Heart left ventricle (tissue), 16 donors: ENCODE results near the gene NT5E. TPM values are rescaled to one million over a fixed set of nuclear protein-coding genes. Genes with fewer than 3 reads are reported as not detected.
A peak's percentile ranks its signal among the peaks of the same experiment; 100 is the strongest.

Experiments used
- ATAC-seq, 4 donors: fragments of 200-7000 bp; cut with Tn5 transposase; one replicate each; pipeline ENCODE4 v1.9.1; 2020 to 2022; ENCODE audit warnings: moderate library complexity in 4 of 4, mild to moderate bottlenecking in 3 of 4, moderate number of reproducible peaks in 1 of 4
- DNase-seq, 5 donors: peaks; one replicate each; pipeline ENCODE4 v3.0.0-alpha.2; 2020
- H3K27ac ChIP-seq, 12 donors: fragments of 200-600 bp; sonication (generic) in 4 of 12; one replicate each; pipeline versions ENCODE4 v1.5.0 to v1.8.0; 2016 to 2022; ENCODE audit warnings: mild to moderate bottlenecking in 2 of 12
- H3K27me3 ChIP-seq, 9 donors: fragments of 200-600 bp; sonication (generic) in 2 of 9; one replicate each; pipeline versions ENCODE4 v1.5.1 to v1.8.0; 2016 to 2022; ENCODE audit warnings: mild to moderate bottlenecking in 3 of 9
- H3K36me3 ChIP-seq, 9 donors: fragments of 200-600 bp; sonication (generic) in 2 of 9; one replicate each; pipeline versions ENCODE4 v1.5.0 to v1.8.0; 2018 to 2022; ENCODE audit warnings: mild to moderate bottlenecking in 2 of 9
- H3K4me1 ChIP-seq, 12 donors: fragments of 200-600 bp; sonication (generic) in 4 of 12; one replicate each; pipeline versions ENCODE4 v1.5.0 to v1.8.0; 2016 to 2022; ENCODE audit warnings: mild to moderate bottlenecking in 3 of 12
- H3K4me3 ChIP-seq, 12 donors: fragments of 200-600 bp; sonication (generic) in 4 of 12; one replicate each; pipeline versions ENCODE4 v1.5.0 to v1.8.0; 2017 to 2022; ENCODE audit warnings: mild to moderate bottlenecking in 9 of 12, moderate library complexity in 4 of 12
- H3K9me3 ChIP-seq, 12 donors: fragments of 200-600 bp; sonication (generic) in 4 of 12; one replicate each; pipeline versions ENCODE4 v1.5.0 to v1.8.0; 2016 to 2022; ENCODE audit warnings: mild to moderate bottlenecking in 1 of 12
- CTCF ChIP-seq, 12 donors: fragments of 200-600 bp; sonication (generic) in 4 of 12; IDR thresholded peaks; one replicate each; pipeline versions ENCODE4 v1.5.0 to v1.8.0; 2018 to 2022; ENCODE audit warnings: antibody characterized with exemption in 12 of 12, mild to moderate bottlenecking in 5 of 12
- POLR2A ChIP-seq, 2 donors: fragments of 450-650 bp; IDR thresholded peaks; one replicate each; pipeline ENCODE4 v1.6.1; 2017; ENCODE audit warnings: antibody characterized with exemption in 2 of 2, mild to moderate bottlenecking in 2 of 2, moderate library complexity in 2 of 2
- WGBS, 4 donors: extraction: QIAGEN DNeasy Blood & Tissue Kit in 2 of 4; methylation state at CpG; one replicate each; pipeline versions ENCODE4 v1.1.5 to v1.1.7; 2013 to 2018; 5-methylcytosine and 5-hydroxymethylcytosine counted together
- intact Hi-C, 10 donors: fragments of 100-400 bp; cut with DNase I; formaldehyde crosslinking; loops; one replicate each; pipeline versions ENCODE4 v1.11.1 to v1.14.2; 2022
- polyA plus RNA-seq, 2 donors: library from polyadenylated mRNA; stranded (reverse); fragments of 200-250 nt; gene quantifications; one replicate each; pipeline ENCODE4 v1.2.3, GENCODE V29; 2013
- total RNA-seq, 9 donors: library from RNA; depleted of rRNA in 2 of 9; stranded (reverse); fragments of >200 nt in 2 of 9; fragmentation: NEBNext Ultra II Directional in 3 of 9; extraction: Animal tissue kit (Norgen Biotek cat#: 25700) in 3 of 9; gene quantifications; one replicate each; pipeline versions ENCODE4 v1.1.0 to v1.2.4, GENCODE V29; 2016 to 2023
- donor health status: ischemic (EF 13 %, LVEDD 7.1; RV severe dilation, severe dysfunction).
- donor health status: healthy with polysubstance abuse.
- donor health status: DM: no; HTN: yes; CAD: no.
- donor health status: DM: no; HTN: no; CAD: no.
- donor health status: ischemic (EF 25% LVEDD 6.9; RV normal size, moderate dysfunction).
- donor health status: ischemic (EF 25% LVEDD 5.7; RV mildly dilated, moderate dysfunction).
- donor health status: healthy.
- donor health status: DM: yes; HTN: yes; CAD: no.
- donor health status: ischemic (EF 35%, LVEDD 5.7; RV mildly dilated, moderate dysfunction).
- donor health status: nonischemic (EF 11% LVEDD 7.7; RV severe dilation, severe dysfunction).
- donor health status: DM: yes; HTN: yes; CAD: no.
- donor health status: PGD.
- donor health status: ischemic (EF 29% LVEDD 5.4; RV normal size, mild dysfunction).
- donor health status: nonischemic (EF 23%, LVEDD 6.1; RV moderate dilation, normal function).

NT5E gene
- total and polyA plus RNA-seq, 11 donors: 0.88 to 11.0 (median 3.8) TPM

GRCh38 chr6:85404564-85405174 is 45.2 kb upstream of the NT5E start:
- WGBS, 4 donors: 68 to 79% (median 74%) methylated on average over 12 of the region's 12 CpGs
- peak overlapping the region in 2 of 12 donors; percentile 34 to 71 for H3K27ac ChIP-seq
- intact Hi-C loops: no loop called here
- ATAC-seq (peak in 2 of 4 donors; percentile 16 to 51), DNase-seq (no peak)
- no peaks in the 10 kb centered on the region for H3K9me3 ChIP-seq
- H3K27me3 ChIP-seq: peaks cover 0 to 3% (median 0%) of the 10 kb centered on the region in 9 donors
- H3K36me3 ChIP-seq: no peaks in the 10 kb centered on the region
- peaks cover 0 to 26% (median 5%) of the 10 kb centered on the region in 12 donors for H3K4me1 ChIP-seq
- no peak overlapping the region for H3K4me3 ChIP-seq
- TF ChIP-seq POLR2A (IDR thresholded peaks at IDR 0.05) (no peak), CTCF (IDR thresholded peaks at IDR 0.05) (no peak)

- WGBS, 4 donors: 46 to 66% (median 55%) methylated on average over 3 of the region's 3 CpGs
- DNase-seq: no peak
- no peak for ATAC-seq
- no peak for TF ChIP-seq CTCF (IDR thresholded peaks at IDR 0.05)
- Histone ChIP-seq H3K9me3 (no peaks in the 10 kb centered on the region), H3K4me1 (peaks cover 0 to 26% (median 5%) of the 10 kb centered on the region in 12 donors), H3K27me3 (peaks cover 0 to 3% (median 0%) of the 10 kb centered on the region in 9 donors), H3K36me3 (no peaks in the 10 kb centered on the region), H3K4me3 (no peak overlapping the region), H3K27ac (peak overlapping the region in 2 of 12 donors; percentile 34 to 71)
- intact Hi-C loops: no loop called here
Measured at GRCh38 chr6:85405175-85405852, 44.6 kb upstream of the NT5E start.

- WGBS, 4 donors: 25 to 33% (median 32%) methylated on average over 2 of the region's 2 CpGs
- H3K27ac ChIP-seq: no peak overlapping the region
- ATAC-seq (no peak), DNase-seq (no peak)
- intact Hi-C loops: no loop called here
- no peak overlapping the region for H3K4me3 ChIP-seq
- no peaks in the 10 kb centered on the region for H3K36me3 ChIP-seq
- no peaks in the 10 kb centered on the region for H3K9me3 ChIP-seq
- peaks cover 0 to 3% (median 0%) of the 10 kb centered on the region in 9 donors for H3K27me3 ChIP-seq
- no peak for TF ChIP-seq POLR2A (IDR thresholded peaks at IDR 0.05)
- no peak for TF ChIP-seq CTCF (IDR thresholded peaks at IDR 0.05)
- H3K4me1 ChIP-seq: peaks cover 0 to 26% (median 5%) of the 10 kb centered on the region in 12 donors
Measured at GRCh38 chr6:85405853-85406198, 44.1 kb upstream of the NT5E start.

GRCh38 chr6:85406641-85407075 is 43.2 kb upstream of the NT5E start:
- ATAC-seq: no peak
- Histone ChIP-seq H3K36me3 (no peaks in the 10 kb centered on the region), H3K4me1 (peaks cover 0 to 26% (median 3%) of the 10 kb centered on the region in 12 donors), H3K27ac (no peak overlapping the region), H3K27me3 (peaks cover 0 to 3% (median 0%) of the 10 kb centered on the region in 9 donors), H3K9me3 (no peaks in the 10 kb centered on the region), H3K4me3 (no peak overlapping the region)
- 76 to 85% (median 80%) methylated on average over 5 of the region's 5 CpGs for WGBS, 4 donors
- intact Hi-C loops: no loop called here
- TF ChIP-seq CTCF (IDR thresholded peaks at IDR 0.05) (no peak), POLR2A (IDR thresholded peaks at IDR 0.05) (no peak)
- no peak for DNase-seq
